Aorta (tissue), 5 donors: ENCODE results near the gene TPSG1. TPM values are rescaled to one million over a fixed set of nuclear protein-coding genes. Genes with fewer than 3 reads are reported as not detected.
A peak's percentile ranks its signal among the peaks of the same experiment; 100 is the strongest.
"Not testable (repeated sequence)": the region's sequence is repeated elsewhere in the genome, so short reads cannot be mapped to it uniquely, and the experiment has no call there.

Source experiments
- ATAC-seq: fragments of 200-7000 bp; cut with Tn5 transposase; one replicate; pipeline ENCODE4 v1.9.1; 2022; ENCODE audit warnings: moderate library complexity; ENCODE audit not compliant: low FRiP score
- DNase-seq, 2 donors: peaks; one replicate each; pipeline ENCODE4 v3.0.0-alpha.2; 2020
- H3K27ac ChIP-seq, 2 donors: one replicate each; pipeline ENCODE4 v1.5.1; 2013; ENCODE audit warnings: low read length in 2 of 2, mild to moderate bottlenecking in 2 of 2, moderate library complexity in 2 of 2, control low read depth in 1 of 2, inconsistent platforms in 1 of 2, low read depth in 1 of 2
- H3K27me3 ChIP-seq, 2 donors: one replicate each; pipeline ENCODE4 v1.6.1; 2013; ENCODE audit warnings: control low read depth in 1 of 2, low read length in 1 of 2, mild to moderate bottlenecking in 1 of 2, moderate library complexity in 1 of 2; ENCODE audit not compliant: insufficient read depth in 2 of 2, control insufficient read depth in 1 of 2
- H3K36me3 ChIP-seq, 2 donors: one replicate each; pipeline ENCODE4 v1.6.1; 2013; ENCODE audit warnings: control low read depth in 1 of 2, low read length in 1 of 2, mild to moderate bottlenecking in 1 of 2; ENCODE audit not compliant: insufficient read depth in 2 of 2, control insufficient read depth in 1 of 2
- H3K4me1 ChIP-seq, 2 donors: one replicate each; pipeline ENCODE4 v1.6.1; 2013; ENCODE audit warnings: low read length in 2 of 2, control low read depth in 1 of 2, mild to moderate bottlenecking in 1 of 2, moderate library complexity in 1 of 2; ENCODE audit not compliant: insufficient read depth in 2 of 2, control insufficient read depth in 1 of 2
- H3K4me3 ChIP-seq, 2 donors: one replicate each; pipeline ENCODE4 v1.5.1; 2013; ENCODE audit warnings: low read length in 2 of 2, control low read depth in 1 of 2, mild to moderate bottlenecking in 1 of 2
- H3K9me3 ChIP-seq: one replicate; pipeline ENCODE4 v1.6.1; 2013; ENCODE audit warnings: mild to moderate bottlenecking, low read length; ENCODE audit not compliant: control insufficient read depth
- WGBS, 2 donors: extraction: QIAGEN DNeasy Blood & Tissue Kit; methylation state at CpG; one replicate each; pipeline ENCODE4 v1.1.7; 2013; 5-methylcytosine and 5-hydroxymethylcytosine counted together
- intact Hi-C, 2 donors: fragments of 100-400 bp; cut with DNase I; formaldehyde crosslinking; loops; one replicate each; pipeline versions ENCODE4 v1.14.2 to v1.15.0; 2022
- long read RNA-seq, 2 donors: library from polyadenylated mRNA; unstranded; transcript quantifications; one replicate each; pipeline ENCODE4 v2.0.0, GENCODE V29; 2020 to 2021
- polyA plus RNA-seq, 2 donors: library from polyadenylated mRNA; stranded (reverse); fragments of 200-250 nt; gene quantifications; one replicate each; pipeline ENCODE4 v1.2.3, GENCODE V29; 2013
- total RNA-seq, 2 donors: library from RNA; stranded (reverse); fragmentation: NEBNext Ultra II Directional; extraction: Animal tissue kit (Norgen Biotek cat#: 25700); gene quantifications; one replicate each; pipeline ENCODE4 v1.2.1, GENCODE V29; 2021
- donor health status: healthy with polysubstance abuse.
- donor health status: Bipolar disorder and iron deficiency.
- donor health status: DM: no; HTN: no; CAD: no.
- donor health status: DM: no; HTN: no; CAD: no.
- donor health status: DM: yes; HTN: yes; CAD: no.

TPSG1 gene
- total RNA-seq (under 1 TPM in 1 of 2 donors, not detected in 1; 0.81 TPM), polyA plus RNA-seq (1 to 10 TPM in 1 of 2 donors, not detected in 1; 4.6 TPM)
- long read RNA-seq, donor 1, result 0 reads
- long read RNA-seq, donor 2, result 0 reads

DNA sequence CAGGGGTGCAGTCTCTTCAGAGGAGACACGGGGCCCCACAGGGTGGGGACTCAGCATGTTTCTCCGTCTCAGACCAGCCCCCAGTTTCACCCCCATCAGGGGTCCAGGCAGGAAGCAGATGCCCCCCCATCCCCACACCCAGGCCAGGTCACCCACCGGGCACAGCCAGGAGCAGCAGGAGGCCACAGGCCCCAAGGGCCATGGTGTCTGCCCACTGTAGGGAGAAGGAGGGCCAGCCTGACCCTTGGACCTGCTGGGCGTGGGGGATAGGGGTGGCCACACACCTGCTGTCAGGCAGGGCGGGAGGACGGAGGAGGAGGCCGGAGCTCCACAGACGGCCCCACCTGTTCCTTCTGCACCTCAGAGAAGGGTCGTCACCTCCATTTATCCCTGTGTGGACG lies at the start of gene TPSG1:
Gene TPSG1, minus strand, starts transcription at position 218 of the 401 bp plus-strand sequence. Its CDS starts 16 bp downstream, at position 202.
- intact Hi-C loops, result no loop called here
- Histone ChIP-seq H3K4me1 (no peaks in the 10 kb centered on the region), H3K4me3 (no peak within 1 kb of the TSS), H3K27me3 (no peaks in the 10 kb centered on the region), H3K9me3 (no peaks in the 10 kb centered on the region), H3K27ac (no peak within 1 kb of the TSS), H3K36me3 (no peaks in the 10 kb centered on the region)
- WGBS, 2 donors, result 76 to 80% methylated on average over 10 of the region's 10 CpGs
- DNase-seq, result no peak
- ATAC-seq, result no peak

DNA sequence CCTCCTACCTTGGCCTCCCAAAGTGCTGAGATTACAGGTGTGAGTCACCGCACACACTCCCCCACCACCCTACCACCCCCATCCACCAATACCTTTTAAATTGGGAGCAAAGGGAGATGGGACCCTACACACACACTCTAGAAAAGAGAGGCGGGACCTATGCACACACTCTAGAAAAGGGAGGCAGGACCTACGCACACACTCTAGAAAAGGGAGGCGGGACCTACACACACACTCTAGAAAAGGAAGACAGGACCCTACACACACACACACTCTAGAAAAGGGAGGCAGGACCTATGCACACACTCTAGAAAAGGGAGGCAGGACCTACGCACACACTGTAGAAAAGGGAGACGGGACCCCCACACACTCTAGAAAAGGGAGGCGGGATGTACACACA lies 49.7 kb upstream of the TPSG1 start:
- 93 to 95% methylated on average over 7 of the region's 7 CpGs for WGBS, 2 donors
- DNase-seq (no peak), ATAC-seq (no peak)
- H3K9me3 ChIP-seq, result no peaks in the 10 kb centered on the region
- H3K27ac ChIP-seq, result no peak overlapping the region
- H3K4me3 ChIP-seq, result no peak overlapping the region
- H3K4me1 ChIP-seq, result no peaks in the 10 kb centered on the region
- no peaks in the 10 kb centered on the region for H3K36me3 ChIP-seq
- no peaks in the 10 kb centered on the region for H3K27me3 ChIP-seq
- intact Hi-C loops, result no loop called here

DNA sequence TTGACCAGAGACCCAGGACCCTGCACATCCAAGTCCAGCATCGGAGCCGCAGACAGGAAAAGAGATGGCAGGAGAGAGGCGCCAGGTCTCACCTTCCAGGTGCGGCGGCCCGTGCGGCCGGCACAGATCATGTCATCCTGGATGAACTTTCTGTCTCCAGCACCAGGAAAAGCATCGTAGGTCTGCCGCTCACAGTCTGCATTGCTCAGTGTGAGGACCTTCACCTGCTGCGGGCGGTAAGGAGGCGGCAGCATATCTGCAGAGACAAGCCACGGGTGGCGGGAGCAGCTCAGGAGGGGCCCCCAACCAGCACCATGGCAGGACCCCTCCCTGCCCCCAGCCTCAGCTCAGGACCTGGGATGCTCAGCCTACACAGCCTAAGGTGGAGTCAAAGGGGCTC lies 48.7 kb upstream of the TPSG1 start:
- H3K4me3 ChIP-seq, result no peak overlapping the region
- no peaks in the 10 kb centered on the region for H3K4me1 ChIP-seq
- H3K27me3 ChIP-seq, result no peaks in the 10 kb centered on the region
- WGBS, 2 donors, result 92 to 94% methylated on average over 15 of the region's 15 CpGs
- ATAC-seq (no peak), DNase-seq (no peak)
- H3K27ac ChIP-seq, result no peak overlapping the region
- intact Hi-C loops, result no loop called here
- H3K36me3 ChIP-seq, result no peaks in the 10 kb centered on the region
- H3K9me3 ChIP-seq, result no peaks in the 10 kb centered on the region

DNA sequence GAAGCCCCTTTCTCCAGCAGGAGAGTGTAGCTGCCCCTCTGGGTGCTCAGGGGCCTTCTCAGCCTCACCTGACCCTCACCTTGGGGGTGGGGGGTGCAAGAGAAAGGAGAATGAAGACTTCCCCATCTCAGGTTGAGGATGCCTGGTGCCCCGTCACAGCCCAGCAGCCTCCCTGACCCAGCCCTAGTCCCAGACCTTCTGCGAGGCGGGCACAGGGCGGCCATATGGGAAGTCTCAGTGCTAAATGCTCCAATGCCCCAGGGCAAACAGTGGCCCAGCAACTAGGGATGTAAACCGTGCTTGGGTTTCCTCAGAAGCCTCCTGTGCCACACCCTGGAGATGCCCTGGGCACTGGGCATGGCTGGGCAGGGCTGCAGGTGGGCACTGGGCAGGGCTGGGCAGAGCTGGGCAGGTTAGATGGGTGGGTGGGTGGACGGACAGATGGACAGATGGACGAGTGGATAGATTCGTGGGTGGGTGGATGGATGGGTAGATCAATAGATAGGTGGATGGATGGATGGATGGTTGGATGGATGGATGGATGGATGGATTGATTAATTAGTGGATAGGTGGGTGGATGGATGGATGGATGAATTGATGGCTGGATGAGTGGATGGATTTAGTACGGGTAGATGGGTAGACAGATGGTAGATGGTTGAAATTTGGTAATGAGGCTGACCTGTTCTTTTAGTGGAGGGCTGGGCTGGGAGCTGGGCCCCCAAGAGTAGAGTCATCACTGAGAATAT lies 47.6 kb upstream of the TPSG1 start:
- H3K27me3 ChIP-seq, result no peaks in the 10 kb centered on the region
- ATAC-seq (no peak), DNase-seq (no peak)
- 61 to 63% methylated on average over 9 of the region's 9 CpGs for WGBS, 2 donors
- H3K4me1 ChIP-seq, result no peaks in the 10 kb centered on the region
- intact Hi-C loops, result no loop called here
- no peaks in the 10 kb centered on the region for H3K9me3 ChIP-seq
- H3K36me3 ChIP-seq, result no peaks in the 10 kb centered on the region
- H3K4me3 ChIP-seq, result no peak overlapping the region
- H3K27ac ChIP-seq, result no peak overlapping the region

DNA sequence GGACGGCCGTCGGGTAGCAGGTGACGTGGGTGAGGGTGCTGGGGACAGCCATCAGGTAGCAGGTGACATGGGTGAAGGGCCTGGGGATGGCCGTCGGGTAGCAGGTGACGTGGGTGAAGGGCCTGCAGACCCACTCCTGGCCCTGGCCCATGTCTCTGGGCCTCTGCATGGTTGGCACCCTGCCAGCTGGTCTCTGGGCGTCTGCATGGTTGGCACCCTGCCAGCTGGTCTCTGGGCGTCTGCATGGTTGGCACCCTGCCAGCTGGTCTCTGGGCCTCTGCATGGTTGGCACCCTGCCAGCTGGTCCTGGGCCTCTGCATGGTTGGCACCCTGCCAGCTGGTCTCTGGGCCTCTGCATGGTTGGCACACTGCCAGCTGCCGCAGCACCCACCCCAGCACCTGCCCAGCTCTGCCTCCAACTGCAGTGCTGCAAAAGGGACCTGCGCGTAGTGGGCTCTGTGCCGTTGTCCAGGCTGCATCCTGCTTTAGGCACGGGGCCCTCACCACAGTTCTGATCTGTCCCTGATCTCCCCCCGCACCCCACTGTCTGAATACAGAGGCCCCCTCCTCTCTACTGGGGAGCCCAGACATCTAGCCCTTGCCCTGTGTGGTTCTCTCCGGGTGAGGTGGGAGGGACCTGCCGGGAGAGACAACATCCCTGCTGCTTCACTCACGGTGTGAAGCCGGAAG lies 46.8 kb upstream of the TPSG1 start:
- H3K4me3 ChIP-seq, H3K4me1 ChIP-seq, H3K27ac ChIP-seq, H3K27me3 ChIP-seq, H3K9me3 ChIP-seq, intact Hi-C loops, H3K36me3 ChIP-seq: not testable (repeated sequence)
- 11% methylated on average over 19 of the region's 19 CpGs for WGBS, 2 donors
- peak in 1 of 2 donors; percentile 80 for DNase-seq
- ATAC-seq, result peak; percentile 20

DNA sequence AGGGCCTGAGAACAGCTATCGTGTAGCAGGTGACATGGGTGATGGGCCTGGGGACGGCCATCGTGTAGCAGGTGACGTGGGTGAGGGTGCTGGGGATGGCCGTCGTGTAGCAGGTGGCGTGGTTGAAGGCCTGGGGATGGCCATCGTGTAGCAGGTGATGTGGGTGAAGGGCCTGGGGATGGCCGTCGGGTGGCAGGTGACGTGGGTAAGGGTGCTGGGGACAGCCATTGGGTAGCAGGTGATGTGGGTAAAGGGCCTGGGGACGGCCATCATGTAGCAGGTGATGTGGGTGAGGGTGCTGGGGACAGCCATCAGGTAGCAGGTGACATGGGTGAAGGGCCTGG lies 46.3 kb upstream of the TPSG1 start:
- H3K27me3 ChIP-seq, result no peaks in the 10 kb centered on the region
- ATAC-seq, result no peak
- H3K9me3 ChIP-seq, result no peaks in the 10 kb centered on the region

DNA sequence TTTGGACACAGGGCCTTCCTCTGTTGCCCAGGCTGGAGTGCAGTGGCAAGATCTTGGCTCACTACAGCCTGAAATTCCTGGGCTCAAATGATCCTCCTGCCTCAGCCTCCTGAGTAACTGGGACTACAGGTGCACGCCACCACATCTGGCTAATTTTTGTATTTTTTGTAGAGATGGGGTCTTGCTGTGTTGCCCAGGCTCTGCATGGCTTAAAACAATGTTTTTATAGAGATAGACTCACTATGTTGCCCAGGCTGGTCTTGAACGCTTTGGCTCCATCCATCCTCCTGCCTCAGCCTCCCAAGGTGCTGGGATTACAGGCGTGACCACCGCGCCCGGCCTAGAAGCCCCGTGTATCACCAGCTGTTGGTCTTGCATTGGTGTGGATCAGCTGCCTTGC lies 44.4 kb upstream of the TPSG1 start:
- H3K27ac ChIP-seq, DNase-seq, H3K36me3 ChIP-seq, H3K4me1 ChIP-seq, H3K27me3 ChIP-seq, ATAC-seq, H3K4me3 ChIP-seq, H3K9me3 ChIP-seq: not testable (repeated sequence)
- intact Hi-C loops, result loop anchor here in 1 of 2 donors (10.0 kb wide), 1 partner anchor 55 kb away; no protein-coding TSS in a partner anchor
- WGBS, 2 donors, result 91 to 93% methylated on average over 7 of the region's 7 CpGs

More for the DNA sequence above, 46.3 kb upstream of the TPSG1 start:
- WGBS, 2 donors, result 77 to 78% methylated on average over 12 of the region's 12 CpGs
- Histone ChIP-seq H3K27ac (no peak overlapping the region), H3K4me1 (no peaks in the 10 kb centered on the region), H3K4me3 (no peak overlapping the region), H3K36me3 (no peaks in the 10 kb centered on the region)
- intact Hi-C loops, result no loop called here
- DNase-seq, result peak in 1 of 2 donors; percentile 60

DNA sequence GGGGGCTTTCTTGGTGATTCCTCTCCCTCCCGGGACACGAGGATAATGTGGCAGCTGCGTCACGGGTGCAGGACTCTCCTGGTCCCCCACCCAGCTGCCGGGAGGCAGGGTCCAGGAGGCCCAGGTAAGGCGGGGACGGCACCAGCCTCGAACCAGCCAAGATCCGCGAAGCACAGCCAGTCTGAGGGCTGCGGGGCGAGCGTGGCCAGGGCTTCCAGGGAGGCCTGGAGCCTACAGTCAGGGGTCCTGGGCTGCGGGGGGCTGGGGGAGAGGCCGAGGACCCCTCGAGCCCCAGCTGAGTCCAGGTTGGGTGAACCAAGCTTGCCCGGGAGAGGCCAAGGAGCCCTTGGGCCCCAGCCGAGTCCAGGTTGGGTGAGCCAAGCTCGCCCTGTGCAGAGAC lies 40.8 kb upstream of the TPSG1 start:
- no peak for ATAC-seq
- intact Hi-C loops, result loop anchor here in 1 of 2 donors (10.0 kb wide), 1 partner anchor 51 kb away; no protein-coding TSS in a partner anchor
- H3K4me3 ChIP-seq, result no peak overlapping the region
- no peak overlapping the region for H3K27ac ChIP-seq
- H3K4me1 ChIP-seq, result no peaks in the 10 kb centered on the region
- DNase-seq, result no peak
- H3K27me3 ChIP-seq, result no peaks in the 10 kb centered on the region
- no peaks in the 10 kb centered on the region for H3K9me3 ChIP-seq
- WGBS, 2 donors, result 88 to 89% methylated on average over 19 of the region's 19 CpGs
- H3K36me3 ChIP-seq, result no peaks in the 10 kb centered on the region
